Thyroid gland (tissue), 4 donors: Measurements from ENCODE around the gene PHF13.

Source experiments
- POLR2A ChIP-seq, 2 donors: fragments of 450-650 bp; IDR thresholded peaks; one replicate each; pipeline ENCODE4 v1.6.1; 2017; ENCODE audit warnings: antibody characterized with exemption in 2 of 2, mild to moderate bottlenecking in 2 of 2, moderate library complexity in 1 of 2
- TF ChIP-seq, protein P1 (sequence below), 6 experiments: fragments of 200-600 bp in 3 of 6; fragments of 450-650 bp in 3 of 6; sonication (generic) in 3 of 6; IDR thresholded peaks; one replicate each; pipeline ENCODE4 v1.5.1; 2016 to 2019; ENCODE audit warnings: antibody characterized with exemption in 6 of 6, mild to moderate bottlenecking in 2 of 6, inconsistent platforms in 1 of 6, moderate library complexity in 1 of 6

DNA sequence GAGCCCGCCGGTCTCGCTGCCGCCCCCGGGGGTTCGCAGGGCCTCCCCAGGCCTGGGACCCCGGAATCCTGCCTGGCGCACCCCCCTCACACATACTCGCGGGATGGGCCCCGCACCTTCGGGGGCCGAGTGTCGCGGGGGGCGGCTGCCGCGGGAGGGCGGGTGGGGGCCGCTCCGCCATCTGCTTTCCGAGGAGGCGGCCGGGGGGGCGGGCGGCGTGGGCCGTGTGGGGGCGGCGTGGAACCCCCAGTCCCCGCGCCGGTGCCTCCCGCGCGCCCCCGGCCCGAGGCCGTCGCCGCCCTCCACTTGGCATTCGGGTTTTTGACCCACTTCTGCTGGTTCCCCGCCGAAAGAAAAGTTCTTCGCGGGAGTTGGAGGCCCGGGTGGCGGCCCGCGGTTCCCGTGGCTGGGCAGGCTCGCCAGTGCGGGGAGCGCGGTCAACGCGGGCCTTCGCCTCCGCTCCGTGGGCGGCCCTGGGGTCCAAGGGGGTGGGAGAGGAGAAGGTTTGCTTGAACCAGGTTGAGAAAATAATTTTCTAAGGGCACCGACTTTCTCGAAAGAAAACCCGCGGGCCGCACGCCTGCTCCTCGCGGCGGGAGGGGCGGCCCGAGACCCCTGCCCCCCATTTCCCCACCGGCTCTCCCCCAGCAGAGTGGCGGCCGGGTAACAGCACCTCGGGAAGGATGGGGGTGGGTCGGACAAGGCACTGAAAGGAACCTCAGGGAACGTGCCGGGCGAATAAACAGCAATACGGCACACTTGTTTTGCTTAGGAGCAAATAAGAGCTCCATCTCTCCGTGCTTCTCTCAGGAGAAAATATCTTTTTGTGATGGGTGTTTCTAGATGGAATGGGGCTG lies 1.6 kb downstream of the PHF13 start:
- TF ChIP-seq, protein P1, sequence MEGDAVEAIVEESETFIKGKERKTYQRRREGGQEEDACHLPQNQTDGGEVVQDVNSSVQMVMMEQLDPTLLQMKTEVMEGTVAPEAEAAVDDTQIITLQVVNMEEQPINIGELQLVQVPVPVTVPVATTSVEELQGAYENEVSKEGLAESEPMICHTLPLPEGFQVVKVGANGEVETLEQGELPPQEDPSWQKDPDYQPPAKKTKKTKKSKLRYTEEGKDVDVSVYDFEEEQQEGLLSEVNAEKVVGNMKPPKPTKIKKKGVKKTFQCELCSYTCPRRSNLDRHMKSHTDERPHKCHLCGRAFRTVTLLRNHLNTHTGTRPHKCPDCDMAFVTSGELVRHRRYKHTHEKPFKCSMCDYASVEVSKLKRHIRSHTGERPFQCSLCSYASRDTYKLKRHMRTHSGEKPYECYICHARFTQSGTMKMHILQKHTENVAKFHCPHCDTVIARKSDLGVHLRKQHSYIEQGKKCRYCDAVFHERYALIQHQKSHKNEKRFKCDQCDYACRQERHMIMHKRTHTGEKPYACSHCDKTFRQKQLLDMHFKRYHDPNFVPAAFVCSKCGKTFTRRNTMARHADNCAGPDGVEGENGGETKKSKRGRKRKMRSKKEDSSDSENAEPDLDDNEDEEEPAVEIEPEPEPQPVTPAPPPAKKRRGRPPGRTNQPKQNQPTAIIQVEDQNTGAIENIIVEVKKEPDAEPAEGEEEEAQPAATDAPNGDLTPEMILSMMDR (IDR thresholded peaks at IDR 0.05): no peak
- TF ChIP-seq POLR2A (IDR thresholded peaks at IDR 0.05): no peak
